Activated CD8-positive, alpha-beta memory T cell treated with anti-CD3 and anti-CD28 coated beads for 36 hours (primary cell): ENCODE data around the gene ZNF488. TPM values are rescaled to one million over a fixed set of nuclear protein-coding genes. Genes with fewer than 3 reads are reported as not detected.

Source experiments
- CTCF ChIA-PET: fragments of 350-600 bp; sonication (Branson Sonifier 250); formaldehyde crosslinking; loops from one replicate; lab custom pipeline; 2021; ENCODE audit warnings: antibody characterized with exemption; lab: Charles Lee
- POLR2A ChIA-PET: fragments of 350-600 bp; sonication (Branson Sonifier 250); formaldehyde crosslinking; loops from one replicate; lab custom pipeline; 2021; ENCODE audit warnings: antibody characterized with exemption; lab: Charles Lee
- total RNA-seq, 2 experiments: library from RNA; stranded (reverse); gene quantifications; one replicate each; pipeline ENCODE4 v1.2.3, GENCODE V29; 2021

The ZNF488 gene
- total RNA-seq, 2 experiments from 2014 or later = 0.34 to 0.38 TPM

DNA sequence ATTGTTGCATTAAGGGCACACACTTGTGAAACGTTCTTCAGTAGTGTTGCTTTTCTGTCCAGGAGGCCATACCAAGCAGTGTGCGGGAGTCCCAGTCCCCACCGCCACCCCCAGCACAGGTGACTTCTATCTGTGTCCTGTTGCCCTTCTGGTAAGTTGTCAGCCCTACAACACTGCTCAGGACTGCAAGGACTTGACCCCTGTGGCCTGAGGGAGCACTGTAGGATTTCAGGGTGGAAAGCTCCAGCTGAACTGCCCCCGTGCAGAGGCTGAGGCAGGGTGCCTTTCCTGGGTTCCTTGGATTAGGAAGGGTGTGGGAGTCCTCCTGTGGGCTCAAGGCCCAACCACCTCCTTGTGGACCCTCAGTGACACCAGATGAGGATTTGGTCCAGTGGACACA is 26.8 kb upstream of the ZNF488 start:
- POLR2A ChIA-PET = no interaction called here
- CTCF ChIA-PET = no interaction called here

DNA sequence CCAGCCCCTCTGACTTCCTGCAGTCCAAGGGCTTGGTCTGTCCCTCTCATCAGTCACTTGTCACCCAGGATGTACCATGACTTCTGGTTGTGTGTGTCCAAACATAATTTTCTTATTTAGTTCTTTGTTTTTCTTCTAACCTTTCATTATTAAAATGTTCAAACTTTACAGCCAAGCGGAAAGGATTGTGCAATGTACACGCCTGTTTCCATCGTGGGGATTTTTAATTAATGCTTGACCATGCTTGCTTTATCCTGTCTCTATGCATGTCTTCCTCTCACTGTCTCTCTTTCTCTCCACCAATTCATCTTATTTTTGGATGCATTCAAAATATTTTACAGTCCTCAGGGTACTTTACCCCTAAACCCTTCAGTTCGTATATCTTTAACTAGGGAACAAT is 26.2 kb upstream of the ZNF488 start:
- CTCF ChIA-PET = no interaction called here
- POLR2A ChIA-PET = no interaction called here

DNA sequence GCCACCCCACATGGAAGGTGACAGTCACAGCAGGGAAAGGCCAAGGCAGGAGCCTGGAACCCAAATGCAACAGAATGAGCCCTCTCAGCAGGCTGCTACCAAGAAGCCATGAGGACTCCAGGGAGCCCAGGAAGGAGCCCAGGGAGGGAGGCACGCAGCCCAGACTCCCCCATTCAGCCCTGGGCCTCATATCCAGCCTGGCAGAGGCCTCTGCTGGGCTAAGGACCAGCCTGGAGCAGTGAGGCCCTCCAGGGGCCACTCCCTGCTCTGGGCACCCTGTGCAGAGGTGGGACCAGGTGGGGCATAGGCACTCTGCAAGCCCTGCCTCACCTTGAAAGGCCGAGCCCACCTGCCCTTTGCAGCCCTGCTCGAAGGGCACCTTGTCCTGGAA is 25.8 kb upstream of the ZNF488 start:
- ChIA-PET CTCF (no interaction called here), POLR2A (no interaction called here)

DNA sequence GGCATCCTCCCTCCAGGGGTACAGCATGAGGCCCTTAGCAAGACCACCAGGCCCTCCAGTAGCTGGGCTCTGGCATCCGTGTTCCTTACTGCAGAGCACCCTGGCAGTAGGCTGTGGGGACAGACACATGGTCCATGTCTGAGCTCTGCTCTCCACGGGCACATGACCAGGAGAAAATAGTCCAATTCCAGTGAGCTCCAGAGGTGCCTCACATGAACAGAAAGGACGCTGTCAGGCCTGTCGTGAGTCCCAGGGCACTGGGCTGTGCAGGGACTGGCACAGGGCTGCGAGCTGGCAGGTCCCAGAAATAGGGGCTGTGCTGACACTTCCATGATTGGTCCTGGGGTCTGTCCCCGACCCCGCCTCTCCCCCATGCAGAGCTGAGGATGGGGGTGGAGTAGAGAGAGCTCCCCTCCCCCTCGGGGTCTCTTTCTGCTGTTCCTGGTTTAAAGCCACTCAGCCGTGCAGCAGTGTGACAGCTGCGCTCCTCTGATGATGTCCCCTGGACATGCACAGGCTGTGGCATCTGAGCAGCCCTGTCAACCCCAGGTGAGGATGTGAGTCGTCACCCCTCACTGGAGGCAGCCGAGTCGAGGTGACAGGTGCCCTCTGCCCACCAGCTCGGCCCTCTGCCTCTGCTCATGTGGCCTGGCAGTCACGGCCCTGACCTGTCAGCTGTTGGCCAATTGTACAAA is 25.2 kb upstream of the ZNF488 start:
- ChIA-PET POLR2A (no interaction called here), CTCF (no interaction called here)

DNA sequence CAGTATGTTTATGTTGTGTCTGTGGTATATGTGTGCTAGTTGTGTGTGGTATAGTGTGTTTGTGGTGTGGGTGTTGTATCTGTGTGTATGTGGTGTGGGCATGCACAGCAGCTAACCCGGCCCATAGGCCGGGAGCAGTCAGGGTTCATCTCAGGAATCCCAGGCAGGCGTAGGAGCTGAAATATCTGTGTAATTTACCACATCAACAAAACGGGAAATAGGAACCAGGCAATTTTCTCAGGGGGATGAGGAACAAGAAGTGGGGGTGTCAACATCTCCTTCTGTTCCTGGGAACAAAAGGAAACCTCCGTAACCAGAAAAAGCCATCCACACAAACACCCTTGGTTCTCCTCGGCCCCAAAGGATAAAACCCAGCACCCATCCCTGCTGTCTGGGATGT is 24.5 kb upstream of the ZNF488 start:
- ChIA-PET CTCF (no interaction called here), POLR2A (no interaction called here)

DNA sequence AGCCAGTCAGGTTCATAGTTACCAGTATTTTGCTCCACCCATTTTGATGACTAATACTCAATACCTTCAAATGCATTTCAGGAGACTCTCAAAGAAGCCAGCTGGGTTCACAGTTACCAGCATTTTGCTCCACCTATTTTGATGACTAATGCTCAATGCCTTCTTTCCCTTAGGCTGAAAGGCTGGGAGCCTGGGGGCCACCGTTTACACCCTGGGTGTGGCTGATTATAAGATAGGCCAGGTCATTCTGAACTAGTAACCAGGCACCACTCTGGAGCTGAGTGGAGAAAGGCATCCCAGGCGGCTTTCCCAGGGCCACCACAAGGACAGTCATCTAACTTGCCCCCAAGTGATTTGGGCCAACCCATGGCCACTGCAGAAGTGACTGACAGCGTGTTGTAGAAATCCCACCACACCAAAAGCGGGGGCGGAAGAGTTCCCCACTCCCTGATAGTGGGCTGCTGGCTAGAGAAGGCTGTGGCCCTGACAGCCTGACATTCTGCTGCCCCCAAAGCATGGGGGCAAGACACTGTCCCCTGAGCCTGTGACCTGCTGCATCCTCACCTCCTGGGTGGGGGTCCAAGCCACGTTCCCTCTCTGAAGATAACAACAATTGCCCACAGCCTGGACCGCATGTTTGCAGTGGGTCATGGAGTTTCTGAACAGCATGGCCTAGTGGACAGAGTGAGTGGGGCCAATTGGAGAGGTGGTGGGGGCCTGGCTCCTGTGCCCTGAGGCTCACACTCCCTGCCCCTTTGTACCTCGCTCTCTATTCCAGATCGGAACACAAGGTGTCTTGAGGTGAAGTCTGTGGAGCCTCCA is 23.0 kb upstream of the ZNF488 start:
- CTCF ChIA-PET = no interaction called here
- POLR2A ChIA-PET = no interaction called here

DNA sequence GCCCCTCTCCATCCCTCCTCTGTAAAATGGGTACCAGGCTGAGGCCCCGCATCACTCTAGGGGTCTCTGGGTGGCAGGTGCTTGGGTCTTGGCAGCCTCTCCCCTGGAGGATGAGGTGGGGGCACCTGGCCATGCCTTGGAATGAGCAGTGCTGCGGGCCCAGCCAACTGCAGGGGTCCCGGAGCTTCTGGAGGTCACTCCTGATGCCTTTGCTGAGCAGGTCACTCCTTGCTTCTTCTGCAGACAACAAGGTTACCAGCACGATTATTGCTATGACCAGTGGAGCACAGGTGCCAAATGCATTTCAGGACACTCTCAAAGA is 22.4 kb upstream of the ZNF488 start:
- ChIA-PET CTCF (no interaction called here), POLR2A (no interaction called here)

DNA sequence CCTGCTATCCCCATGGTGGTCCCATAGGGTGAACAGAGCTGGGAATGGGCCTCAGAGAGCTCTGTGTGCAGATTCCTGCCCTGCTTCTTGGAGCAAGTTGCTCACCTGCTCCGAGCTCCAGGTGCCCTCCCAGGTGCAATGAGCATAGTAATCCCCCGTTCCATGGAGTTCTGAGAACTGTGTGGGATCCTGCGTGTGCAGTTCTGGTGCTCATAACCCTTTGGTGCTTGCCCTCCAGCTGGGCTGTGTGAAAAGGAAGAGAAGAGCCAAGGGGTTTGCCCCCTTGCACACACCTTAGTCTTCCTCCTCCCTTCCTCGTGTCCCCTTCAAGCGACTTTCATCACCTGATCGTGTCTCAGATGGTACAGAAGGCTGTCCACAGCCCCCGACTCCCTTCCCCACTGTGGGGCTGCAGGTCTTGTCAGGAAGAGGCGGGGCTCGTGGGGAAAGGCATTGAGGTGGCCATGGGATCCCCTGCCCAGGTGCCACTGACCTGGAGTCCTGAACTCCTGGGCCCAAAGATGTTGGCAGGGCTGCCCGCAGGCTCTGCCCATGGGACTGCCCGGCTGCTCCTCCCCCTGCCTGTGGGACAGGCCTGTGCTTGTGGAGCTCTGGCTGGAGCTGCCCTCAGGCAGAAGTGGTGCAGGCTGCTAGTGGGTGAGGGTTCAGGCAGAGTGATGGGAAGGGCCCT is 21.9 kb upstream of the ZNF488 start:
- CTCF ChIA-PET = no interaction called here
- POLR2A ChIA-PET = no interaction called here

DNA sequence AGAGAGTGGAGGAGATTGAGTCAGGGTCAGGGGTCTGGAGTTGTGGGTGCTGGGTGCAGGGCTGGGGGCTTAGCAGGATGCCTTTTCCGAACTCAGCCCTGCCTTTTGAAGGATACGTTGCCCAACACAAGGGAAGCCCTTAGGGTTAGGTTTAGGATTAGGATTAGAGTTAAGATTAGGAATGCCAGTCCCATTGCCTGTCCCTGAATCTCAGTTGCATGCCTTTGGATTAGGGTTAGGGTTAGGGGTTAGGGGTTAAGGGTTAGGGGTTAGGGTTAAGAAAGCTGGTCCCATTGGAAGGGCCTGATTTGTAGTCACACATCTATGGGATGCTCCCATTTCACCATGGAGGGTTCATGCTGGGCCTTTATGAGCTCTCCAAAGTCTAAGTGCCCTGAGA is 20.8 kb upstream of the ZNF488 start:
- ChIA-PET POLR2A (no interaction called here), CTCF (no interaction called here)

DNA sequence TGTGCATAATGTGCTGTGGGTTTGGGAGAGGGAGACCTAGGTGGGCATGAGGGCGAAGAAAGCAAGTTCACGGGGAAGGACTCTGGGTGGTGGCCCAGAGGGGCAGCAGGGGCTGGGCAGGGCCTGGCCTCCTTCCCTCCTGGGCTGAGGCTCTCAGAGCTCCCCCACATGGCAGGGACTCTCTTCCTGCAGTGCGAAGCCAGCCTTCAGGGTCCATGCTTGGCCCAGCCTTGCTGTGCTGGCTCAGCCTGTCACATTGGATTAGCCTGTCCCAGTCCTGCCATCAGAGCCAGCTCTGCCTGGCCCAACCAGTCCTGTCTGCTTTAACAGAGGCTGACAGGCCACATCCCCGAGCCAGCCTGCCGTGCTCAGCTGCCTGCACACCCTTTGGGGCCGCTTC is 20.4 kb upstream of the ZNF488 start:
- ChIA-PET POLR2A (no interaction called here), CTCF (no interaction called here)

DNA sequence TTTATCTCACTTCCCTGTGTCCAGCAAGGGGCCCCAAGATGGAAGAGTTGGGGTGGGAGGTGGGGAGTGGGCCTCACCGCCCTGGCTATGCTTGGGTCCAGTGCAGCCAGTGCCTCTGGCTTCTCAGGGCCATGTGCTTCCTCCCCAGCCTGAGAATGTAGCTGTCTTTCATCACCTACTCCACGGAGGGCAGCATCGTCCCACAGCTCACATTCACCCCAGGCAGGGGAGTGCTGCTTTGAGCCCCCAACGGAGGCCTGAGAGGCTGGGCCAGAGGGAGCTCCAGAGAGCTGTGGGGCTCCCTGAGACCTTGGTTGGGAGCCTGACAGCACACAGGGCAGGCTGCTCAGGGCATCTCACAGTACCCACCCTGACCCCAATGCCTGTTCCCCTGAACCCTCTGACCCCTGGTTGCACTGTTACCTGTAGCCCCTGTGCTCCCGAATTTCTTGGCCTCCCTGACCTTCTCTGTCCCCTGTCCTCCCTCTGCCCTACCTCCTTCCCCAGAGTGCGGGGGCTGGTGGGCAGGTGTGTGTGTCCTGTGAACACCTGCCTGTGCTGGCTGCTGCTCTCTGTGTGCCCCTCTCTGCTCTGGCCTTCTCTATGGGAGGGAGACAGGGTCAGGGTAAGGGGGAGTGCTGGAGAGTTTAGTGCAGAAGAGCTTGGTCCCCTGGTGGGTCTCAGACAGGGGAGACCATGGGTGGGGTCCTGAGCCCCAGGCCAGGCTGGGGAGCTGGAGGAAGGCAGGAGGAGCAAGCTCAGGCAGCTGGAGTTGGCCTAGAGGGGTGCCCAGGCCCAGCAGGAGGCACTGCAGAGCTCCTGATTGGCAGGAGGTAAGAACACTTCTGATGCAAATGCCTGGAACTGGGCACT is 19.6 kb upstream of the ZNF488 start:
- ChIA-PET POLR2A (no interaction called here), CTCF (no interaction called here)

DNA sequence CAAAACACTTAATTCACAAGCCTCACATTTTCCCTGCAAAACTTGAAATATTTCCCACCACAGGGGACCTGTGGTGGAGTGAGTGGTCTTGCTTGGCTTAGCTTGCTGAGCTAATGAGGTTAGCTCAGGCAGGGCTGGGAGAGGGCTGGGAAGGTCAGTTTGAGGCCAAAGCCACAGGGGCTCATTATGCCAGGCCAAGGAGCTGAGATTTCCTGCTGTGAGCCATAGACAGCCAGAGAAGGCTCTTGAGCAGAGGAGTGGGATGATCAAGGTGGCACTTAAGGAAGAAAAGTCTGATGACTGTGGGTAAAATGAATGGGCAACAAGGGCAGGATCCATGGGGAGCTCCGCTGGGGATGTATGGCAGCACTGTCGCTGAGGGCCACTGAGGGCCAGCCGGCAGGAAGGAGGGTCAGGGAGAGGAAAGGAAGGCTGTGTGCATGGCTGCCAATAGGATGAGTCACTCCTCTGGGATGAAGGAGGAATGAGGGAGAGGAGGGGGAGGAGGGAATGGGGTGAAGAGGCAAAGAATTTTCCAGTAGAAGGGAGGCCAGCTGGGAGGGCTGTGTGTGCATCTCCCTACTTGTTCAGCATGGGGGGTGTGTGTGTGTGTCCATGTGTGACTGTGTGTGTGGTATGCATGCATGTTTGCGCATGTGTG is 18.7 kb upstream of the ZNF488 start:
- CTCF ChIA-PET = no interaction called here
- POLR2A ChIA-PET = no interaction called here

DNA sequence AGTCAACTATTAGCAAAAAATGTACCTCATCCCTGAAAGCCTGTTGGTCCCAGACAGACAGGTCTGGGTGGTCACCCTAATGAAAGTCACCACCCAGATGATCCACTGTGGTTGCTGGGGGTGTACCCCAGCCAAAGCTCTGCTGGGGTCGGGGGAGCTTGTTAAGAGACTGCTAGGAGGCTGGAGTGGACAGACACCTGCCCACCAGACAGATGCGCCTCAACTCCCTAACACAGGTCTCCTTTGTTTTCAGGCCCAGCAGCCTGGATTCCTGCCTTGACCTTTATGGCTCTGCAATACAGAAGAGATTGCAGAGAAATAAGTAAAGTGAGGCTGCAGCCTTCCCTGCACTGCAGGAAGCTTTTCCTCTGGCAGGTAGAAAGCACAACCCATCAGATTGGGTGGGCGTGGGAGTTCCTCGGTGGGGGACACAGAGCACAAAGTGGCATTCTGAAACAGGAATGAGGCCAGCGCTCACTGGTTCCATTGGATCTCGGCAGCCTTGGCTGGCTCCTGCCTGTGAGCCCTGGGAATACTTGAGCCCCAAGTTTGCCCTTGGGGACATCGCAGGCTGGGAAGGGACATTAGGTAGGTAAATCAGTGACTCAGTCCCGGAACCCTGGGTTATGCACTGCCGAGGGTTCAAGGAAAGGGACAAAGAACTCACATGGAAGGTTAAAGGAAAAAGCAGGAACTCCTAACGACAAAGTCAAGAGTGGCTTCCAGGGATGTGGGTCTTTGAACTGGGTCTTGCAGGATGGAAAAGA is 18.0 kb upstream of the ZNF488 start:
- POLR2A ChIA-PET = no interaction called here
- CTCF ChIA-PET = no interaction called here

DNA sequence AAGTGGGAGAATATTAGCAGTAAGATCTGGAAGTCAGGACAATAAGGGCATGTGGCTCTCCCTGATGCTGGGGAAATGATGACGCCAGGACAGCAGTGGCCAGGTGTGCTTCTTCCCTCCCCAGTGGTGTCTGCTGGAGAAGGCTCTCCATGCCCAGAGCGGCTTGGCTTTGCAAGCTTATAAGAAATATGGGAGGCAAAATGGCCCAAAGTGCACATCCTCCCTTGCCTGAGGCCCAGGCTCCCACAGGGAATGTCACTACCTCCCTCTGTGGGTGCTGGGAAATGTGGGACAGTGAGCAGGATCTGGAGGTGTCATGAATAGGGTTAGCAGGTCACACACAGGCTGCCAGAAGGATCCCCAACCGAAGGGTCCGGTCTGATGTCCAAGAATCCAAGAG is 17.1 kb upstream of the ZNF488 start:
- POLR2A ChIA-PET = no interaction called here
- CTCF ChIA-PET = no interaction called here

DNA sequence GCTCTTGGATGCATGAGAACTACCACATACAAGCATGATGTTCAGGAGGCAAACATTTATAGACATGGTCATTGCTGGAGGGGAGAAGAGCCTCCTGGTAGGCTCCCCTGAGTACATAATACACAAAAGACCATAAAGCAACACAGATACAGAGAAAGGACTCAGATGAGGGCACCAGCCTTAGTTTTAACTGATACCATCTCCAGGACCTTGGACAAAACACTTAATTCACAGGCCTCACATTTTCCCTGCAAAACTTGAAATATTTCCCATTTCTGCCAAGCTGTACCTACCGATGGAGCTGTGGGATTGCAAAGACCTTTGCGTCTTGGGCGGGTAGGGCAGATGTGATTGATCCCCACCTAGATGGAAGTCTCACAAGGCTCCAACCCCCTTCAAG is 16.7 kb upstream of the ZNF488 start:
- POLR2A ChIA-PET = no interaction called here
- CTCF ChIA-PET = no interaction called here

DNA sequence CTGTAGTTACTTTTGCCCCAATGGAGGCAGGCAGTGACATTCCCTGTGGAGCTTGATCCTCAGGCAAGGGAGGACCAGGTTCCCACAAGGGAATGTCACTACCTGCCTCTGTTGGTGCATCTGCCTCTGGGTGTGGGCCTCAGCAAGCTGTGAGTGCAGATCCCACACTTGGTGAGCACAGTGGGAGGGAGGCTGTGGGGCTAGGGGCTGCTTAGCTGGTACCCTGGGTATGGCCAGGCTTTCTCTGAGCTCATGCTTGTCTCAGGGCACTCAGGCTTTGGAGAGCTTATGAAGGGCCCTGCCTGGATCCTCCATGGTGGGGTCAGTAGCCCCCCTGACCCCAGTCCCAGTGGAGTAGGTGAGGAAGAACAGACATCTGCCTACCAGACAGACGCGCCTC is 16.2 kb upstream of the ZNF488 start:
- CTCF ChIA-PET = no interaction called here

DNA sequence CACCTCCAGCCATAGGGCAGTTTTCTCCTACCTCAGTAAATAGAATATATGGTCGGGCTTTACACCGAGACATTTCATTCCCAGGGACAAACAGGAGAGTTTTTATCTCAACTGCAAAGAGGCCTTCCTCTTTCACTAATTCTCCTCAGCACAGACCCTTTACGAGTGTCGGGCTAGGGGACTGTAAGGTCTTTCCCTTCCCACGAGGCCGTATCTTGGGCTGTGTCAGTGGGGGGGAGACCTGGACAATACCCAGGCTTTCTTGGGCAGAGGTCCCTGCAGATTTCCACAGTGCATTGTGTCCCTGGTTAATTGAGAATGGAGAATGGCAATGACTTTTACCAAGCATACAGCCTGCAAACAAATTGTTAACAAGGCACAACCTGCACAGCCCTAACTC is 13.2 kb upstream of the ZNF488 start:
- ChIA-PET POLR2A (no interaction called here), CTCF (no interaction called here)

More for the DNA sequence above, 16.2 kb upstream of the ZNF488 start:
- POLR2A ChIA-PET = no interaction called here

DNA sequence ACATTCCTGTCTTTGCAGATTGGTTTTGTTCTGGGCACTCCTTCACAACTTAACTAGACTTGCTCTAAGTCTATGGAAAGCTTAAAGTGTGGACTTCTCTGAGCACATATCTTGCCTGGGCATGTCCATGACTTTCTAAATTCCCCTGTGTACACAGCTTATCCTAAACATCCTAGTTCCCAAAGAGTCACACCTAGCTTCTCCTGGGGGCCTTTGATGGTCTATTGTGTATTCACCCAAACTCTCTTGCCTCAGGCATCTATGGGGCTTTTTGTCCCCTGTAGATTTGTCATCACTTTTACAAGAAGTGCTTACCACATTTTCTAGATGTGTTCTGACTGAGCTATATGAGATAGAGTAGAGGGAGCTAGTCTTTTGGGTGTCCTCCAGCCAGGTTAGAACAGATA is 12.2 kb upstream of the ZNF488 start:
- CTCF ChIA-PET = interaction anchor here (0.7 kb wide), 1 partner anchor 23 kb away, joined by 3 read pairs; no protein-coding TSS in a partner anchor

DNA sequence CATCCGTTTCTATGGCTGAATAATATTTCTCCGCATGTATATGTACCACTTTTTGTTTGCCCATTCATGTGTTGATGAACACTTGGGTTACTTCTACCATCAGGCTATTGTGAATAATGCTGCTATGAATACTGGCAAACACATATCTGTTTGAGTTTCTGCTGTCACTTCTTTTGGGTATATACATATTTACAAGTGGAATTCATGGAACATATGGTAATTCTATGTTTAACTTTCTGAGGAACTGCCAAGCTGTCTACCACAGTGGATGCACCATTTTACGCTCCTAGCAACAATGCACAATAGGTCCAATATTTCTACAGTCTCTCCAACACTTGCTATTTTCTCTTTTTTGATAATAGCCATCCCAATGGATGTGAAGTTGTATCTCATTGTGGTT is 5.5 kb upstream of the ZNF488 start:
- CTCF ChIA-PET = no interaction called here

More for the DNA sequence above, 12.2 kb upstream of the ZNF488 start:
- POLR2A ChIA-PET = no interaction called here

More for the DNA sequence above, 5.5 kb upstream of the ZNF488 start:
- POLR2A ChIA-PET = no interaction called here
